GM12864 (cell line): Measurements from ENCODE around the gene PPP6R2.

Experiments used
- DNase-seq: peaks from one replicate; pipeline ENCODE4 v3.0.0-alpha.2; 2011; ENCODE audit warnings: low read depth
- H3K4me3 ChIP-seq: 2 replicates; pipeline ENCODE4 v1.5.1; 2011; ENCODE audit warnings: mild to moderate bottlenecking, low read depth, low read length, control low read depth
- CTCF ChIP-seq: IDR thresholded peaks from 2 replicates; pipeline ENCODE4 v1.5.1; 2011; ENCODE audit warnings: low read depth, mild to moderate bottlenecking, moderate library complexity, low read length, control low read depth, inconsistent platforms; ENCODE audit errors: missing control alignments

Gene PPP6R2

GRCh38 chr22:50342651-50343540 is at the start of gene PPP6R2:
TSS of gene PPP6R2 (plus strand) at chr22:50343327. CDS start at chr22:50393909, 50,582 bp downstream.
- DNase-seq: no peak
- H3K4me3 ChIP-seq: peak within 1 kb of the TSS; percentile 91
- TF ChIP-seq CTCF: no peak

GRCh38 chr22:50293441-50294318 is 49.4 kb upstream of the PPP6R2 start:
- TF ChIP-seq CTCF: no peak
- no peak overlapping the region; the same call in 1 of the 2 replicates for H3K4me3 ChIP-seq
- no peak for DNase-seq

GRCh38 chr22:50294319-50294656 is 48.8 kb upstream of the PPP6R2 start:
- no peak for TF ChIP-seq CTCF
- H3K4me3 ChIP-seq: no peak overlapping the region
- DNase-seq: no peak

GRCh38 chr22:50296658-50297490 is 46.3 kb upstream of the PPP6R2 start:
- H3K4me3 ChIP-seq: no peak overlapping the region
- no peak for TF ChIP-seq CTCF
- DNase-seq: no peak

- no peak for TF ChIP-seq CTCF
- H3K4me3 ChIP-seq: no peak overlapping the region
- no peak for DNase-seq
These were observed 45.4 kb upstream of the PPP6R2 start for GRCh38 chr22:50297510-50298265.

GRCh38 chr22:50298266-50298637 is 44.9 kb upstream of the PPP6R2 start:
- no peak for TF ChIP-seq CTCF
- DNase-seq: no peak
- H3K4me3 ChIP-seq: no peak overlapping the region
